COLO668 (cell line): ENCODE measurements around the gene TMEM119.
"Not testable (repeated sequence)": the region's sequence is repeated elsewhere in the genome, so short reads cannot be mapped to it uniquely, and the experiment has no call there.

Experiments used
- DNase-seq: peaks from one replicate; lab custom pipeline; 2025; ENCODE audit not compliant: unreplicated experiment; lab: John Stamatoyannopoulos, UW

Gene TMEM119

DNA sequence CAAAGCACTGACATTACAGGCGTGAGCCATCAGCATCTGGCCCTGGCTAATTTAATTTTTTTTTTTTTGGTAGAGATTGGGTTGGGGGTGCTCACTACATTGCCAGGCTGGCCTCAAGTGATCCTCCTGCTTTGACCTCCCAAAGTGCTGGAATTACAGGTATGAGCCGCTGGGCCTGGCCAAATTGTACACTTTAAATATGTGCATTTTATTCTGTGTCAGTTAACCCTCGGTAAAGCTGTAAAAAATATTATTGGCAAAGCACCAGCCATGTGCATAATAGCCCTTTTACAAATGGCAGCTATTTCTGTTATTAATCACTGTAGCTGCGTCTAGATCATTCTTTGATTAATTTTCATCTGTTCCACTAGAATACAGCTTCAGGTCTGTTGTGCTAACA, 12.0 kb downstream of the TMEM119 start:
- DNase-seq = no peak

GRCh38 chr12:108584456-108585065, 13.3 kb downstream of the TMEM119 start:
- DNase-seq = no peak

DNA sequence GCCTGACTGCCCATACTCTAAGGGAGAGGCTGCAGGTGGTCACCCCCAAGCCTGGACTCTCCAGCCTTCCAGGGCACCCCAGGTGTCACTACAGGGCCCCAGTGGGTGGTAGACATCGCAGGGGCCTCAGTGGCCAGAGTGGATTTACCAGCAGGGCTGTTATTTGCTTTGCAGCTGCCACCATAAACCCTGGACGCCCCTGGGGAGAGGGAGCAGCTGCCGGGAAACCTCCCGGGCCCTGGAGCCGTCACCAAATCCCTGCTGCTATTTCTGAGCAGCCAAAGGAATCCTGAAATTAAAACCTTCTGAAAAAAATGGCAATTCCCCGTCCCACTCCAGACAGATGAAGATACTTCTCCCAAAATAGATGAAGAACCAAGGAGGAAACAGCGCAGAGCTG, 13.9 kb downstream of the TMEM119 start:
- peak; percentile 50 for DNase-seq

- no peak for DNase-seq
Measured at GRCh38 chr12:108582978-108583770, 14.7 kb downstream of the TMEM119 start.

- no peak for DNase-seq
Measured at GRCh38 chr12:108582509-108582908, 15.4 kb downstream of the TMEM119 start.

DNA sequence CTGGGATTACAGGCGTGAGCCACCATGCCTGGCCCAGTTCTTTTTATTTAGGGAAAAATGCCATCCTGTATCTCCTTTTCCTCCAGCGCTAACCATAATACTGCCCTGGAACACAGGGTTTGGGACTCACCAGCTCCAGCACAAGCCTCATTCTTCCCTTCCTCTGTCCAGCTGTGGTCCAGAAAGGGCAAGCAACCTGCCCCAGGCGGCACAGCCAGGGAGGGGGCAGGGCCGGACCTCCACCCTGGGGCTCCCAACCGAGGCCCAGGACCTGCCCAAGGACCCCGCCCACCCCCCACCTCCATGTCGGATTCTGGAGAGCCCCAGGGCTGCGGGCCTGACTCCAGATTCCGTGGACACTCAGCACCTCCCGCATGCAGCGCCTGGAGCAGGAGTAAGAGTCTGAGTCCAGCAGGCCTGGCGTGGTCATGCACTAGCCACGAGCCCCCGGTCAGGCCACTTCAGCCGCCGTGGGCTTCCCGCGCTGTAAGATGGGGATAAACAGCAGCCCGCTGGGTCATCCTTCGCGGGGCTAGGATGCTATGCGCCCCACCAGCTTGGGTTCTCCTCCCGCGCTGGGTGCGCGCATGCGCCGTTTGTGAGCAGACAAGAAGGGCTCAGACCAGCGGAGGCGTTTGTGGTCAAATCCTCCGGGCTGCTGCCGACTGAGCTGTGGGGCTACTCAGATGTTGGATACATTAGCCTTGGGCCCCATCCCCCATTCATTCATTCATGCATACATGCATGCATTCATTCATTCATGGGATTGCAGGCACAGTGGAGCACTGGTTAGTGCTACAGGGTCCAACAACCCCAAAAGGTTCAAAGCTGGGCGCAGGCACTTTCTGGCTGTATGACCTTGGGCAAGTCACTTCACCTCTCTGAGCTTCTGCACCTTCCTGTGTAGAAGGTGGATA, 16.3 kb downstream of the TMEM119 start:
- DNase-seq = no peak

DNA sequence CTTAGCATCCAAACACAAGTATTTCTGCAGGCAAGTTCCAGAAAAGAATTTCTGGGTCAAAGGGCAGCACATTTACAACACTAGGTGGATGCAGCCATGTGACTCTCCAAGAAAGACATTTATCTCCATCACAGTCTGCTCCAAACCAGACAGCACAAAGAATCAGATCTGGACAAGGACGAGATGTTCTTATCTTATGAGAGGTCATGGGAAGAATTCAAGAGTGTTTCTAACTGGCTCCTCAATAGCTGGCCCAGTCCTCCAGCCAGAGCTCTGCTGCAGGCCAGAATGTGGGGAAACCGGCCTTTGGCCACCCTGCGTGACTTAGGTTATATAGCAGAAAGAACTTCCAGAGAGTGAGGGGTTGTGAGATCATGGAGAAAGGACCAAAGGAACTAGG, 17.4 kb downstream of the TMEM119 start:
- DNase-seq = no peak

GRCh38 chr12:108578813-108579212, 19.1 kb downstream of the TMEM119 start:
- no peak for DNase-seq

DNA sequence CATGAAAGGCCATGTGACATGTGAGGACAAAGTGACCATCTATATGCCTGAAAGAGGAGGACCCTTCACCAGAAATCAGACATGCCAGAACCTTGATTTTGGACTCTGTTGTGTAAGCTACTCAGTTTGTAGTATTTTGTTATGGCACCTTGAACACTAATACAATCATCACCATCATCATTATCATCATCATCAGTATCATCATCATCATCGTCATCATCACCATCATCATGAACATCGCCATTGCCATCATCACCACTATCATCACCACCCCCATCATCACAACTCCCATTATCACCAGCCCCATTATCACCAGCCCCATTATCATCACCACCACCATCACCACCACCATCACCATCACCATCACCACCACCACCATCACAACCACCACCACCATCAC, 19.6 kb downstream of the TMEM119 start:
- DNase-seq = no peak

- DNase-seq = no peak
Measured at GRCh38 chr12:108577458-108577857, 20.4 kb downstream of the TMEM119 start.

DNA sequence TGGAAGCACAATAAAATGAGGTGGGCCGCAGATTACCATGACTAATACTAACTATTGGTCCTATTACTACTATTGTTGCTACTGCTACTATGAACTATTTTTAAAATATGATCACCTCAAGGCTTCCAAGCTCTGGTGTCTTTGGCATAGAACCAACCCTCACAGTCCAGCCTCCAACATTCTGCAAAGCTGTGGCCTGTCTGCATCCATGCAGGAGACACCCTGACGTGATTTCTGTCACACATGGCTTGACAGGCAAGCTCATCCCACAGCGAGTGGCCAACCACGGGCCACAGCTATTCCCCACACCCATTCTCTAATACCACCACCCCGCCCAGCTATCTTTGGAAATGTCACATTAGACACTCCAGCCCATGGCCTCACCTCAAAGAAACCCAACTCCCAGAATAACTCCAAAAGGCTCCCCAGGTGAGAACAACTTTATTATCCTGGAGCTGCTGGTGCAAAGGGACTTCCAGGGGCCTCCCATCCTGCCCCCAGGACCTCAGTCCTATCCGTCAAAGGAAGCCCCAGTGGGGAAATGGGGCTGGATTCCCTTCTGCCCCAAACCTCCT, 21.1 kb downstream of the TMEM119 start:
- no peak for DNase-seq

- no peak for DNase-seq
Measured at GRCh38 chr12:108575199-108575912, 22.5 kb downstream of the TMEM119 start.

- not testable (repeated sequence) for DNase-seq
Measured at GRCh38 chr12:108574276-108574675, 23.6 kb downstream of the TMEM119 start.

- DNase-seq = no peak
Measured at GRCh38 chr12:108573317-108573716, 24.6 kb downstream of the TMEM119 start.

- no peak for DNase-seq
Measured at GRCh38 chr12:108572166-108572790, 25.6 kb downstream of the TMEM119 start.

GRCh38 chr12:108571609-108572165, 26.2 kb downstream of the TMEM119 start:
- no peak for DNase-seq

DNA sequence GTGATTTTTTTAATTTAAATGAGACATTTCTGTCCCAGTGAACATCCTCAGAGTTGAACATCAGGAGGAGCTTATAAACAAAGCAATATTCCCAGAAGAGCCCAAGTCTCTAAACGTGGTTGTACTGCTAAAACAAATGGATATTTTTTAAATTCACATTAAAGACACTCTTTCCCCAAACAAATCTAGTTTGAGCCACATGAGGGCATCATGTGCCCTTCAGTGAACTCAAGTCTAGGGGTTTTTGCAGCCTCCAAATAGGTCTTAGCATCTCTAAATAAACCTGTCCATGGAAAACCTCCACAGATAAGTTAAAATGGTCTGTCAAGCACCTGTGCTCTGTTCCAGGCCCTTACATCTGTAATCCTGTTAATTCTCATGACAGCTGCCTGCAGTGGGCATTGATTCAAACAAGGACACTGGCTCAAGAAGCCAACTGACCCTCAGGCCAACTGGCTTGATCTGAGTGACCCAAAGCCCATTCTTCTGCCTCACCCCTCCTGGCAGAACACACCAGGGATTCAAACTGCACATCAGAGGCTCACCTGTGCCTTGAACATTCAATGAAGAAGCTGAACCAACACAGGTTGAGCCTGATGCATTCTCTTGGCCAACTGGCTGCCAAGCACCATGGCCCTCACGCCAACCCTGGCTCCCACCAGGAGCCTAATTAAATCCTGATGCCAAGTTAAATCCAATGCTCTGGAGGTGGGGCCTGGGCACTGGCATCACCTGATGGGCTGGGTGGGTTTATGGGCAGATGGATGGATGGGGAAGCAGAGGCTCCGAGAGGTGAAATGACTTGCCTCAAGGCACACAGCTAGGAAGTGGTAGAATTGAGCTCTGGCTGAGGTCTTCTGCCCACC, 26.9 kb downstream of the TMEM119 start:
- no peak for DNase-seq

DNA sequence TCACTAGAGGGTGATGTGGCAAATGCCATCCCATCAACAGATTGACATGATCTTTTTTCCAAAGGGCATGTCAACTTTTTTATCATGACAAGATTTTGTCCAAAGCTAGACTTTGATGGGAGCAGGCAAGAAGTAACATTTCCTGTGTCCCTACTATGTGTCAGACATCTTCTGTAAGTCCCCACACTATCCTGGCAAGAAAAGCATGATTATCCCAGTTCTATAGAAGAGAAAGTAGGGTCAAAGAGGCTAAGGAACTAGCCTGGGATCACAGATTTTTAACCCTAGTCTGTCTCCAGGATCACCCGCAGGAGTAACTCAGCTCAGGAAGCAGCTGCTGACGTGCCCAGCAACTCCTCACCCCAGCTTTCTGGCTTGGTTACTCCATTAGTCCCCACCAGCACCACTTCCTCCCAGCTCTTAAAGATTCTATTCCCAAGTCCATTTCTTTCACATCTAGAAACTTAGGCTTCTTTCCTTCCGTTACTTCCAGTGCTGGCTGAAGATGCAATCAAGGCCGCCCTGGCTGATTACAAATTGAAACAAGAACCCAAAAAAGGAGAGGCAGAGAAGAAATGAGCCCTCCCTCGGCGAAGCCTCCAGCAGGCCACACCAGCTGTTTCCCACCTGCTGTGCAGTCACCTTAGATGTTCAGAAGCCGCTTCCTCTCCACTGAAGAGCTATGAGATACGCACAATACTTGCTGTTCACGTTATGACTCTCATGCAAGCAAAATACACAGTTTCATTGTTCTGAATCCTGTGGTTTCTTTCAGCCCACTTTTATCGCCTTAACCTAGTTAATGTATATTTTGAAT, 29.3 kb downstream of the TMEM119 start:
- peak; percentile 57 for DNase-seq
